DND-41 (cell line): ENCODE measurements around the gene LIPK.

ENCODE experiments used
- CTCF ChIP-seq: IDR thresholded peaks from 2 replicates; pipeline ENCODE4 v1.5.1; 2012; ENCODE audit warnings: borderline replicate concordance, low read length, moderate library complexity, mild to moderate bottlenecking; ENCODE audit not compliant: poor library complexity, severe bottlenecking; ENCODE audit errors: extremely low read depth
- EZH2 ChIP-seq: IDR thresholded peaks from 3 replicates; pipeline ENCODE4 v1.6.1; 2012; ENCODE audit warnings: borderline replicate concordance, low read depth, mild to moderate bottlenecking, moderate library complexity, low read length, inconsistent platforms; ENCODE audit not compliant: severe bottlenecking

DNA sequence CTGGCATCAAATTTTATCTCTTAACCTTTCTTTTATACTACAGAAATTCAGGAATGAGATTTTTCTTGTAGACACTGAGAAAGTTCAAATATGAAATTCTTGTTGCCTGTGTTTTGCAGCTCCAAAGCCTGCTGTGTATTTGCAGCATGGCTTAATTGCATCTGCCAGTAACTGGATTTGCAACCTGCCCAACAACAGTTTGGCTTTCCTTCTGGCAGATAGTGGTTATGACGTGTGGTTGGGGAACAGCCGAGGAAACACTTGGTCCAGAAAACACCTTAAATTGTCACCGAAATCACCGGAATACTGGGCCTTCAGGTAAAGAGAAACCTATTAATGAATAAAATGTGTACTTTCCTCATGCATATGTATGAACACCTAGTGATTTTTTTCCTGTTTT is 24.8 kb downstream of the LIPK start:
- TF ChIP-seq CTCF (no peak), EZH2 (no peak)
